GM12878 (cell line): ENCODE data around the gene C11orf52.

Experiments used
- BMI1 ChIP-seq: fragments of 450-650 bp; IDR thresholded peaks from 2 replicates; pipeline ENCODE4 v1.6.1; 2016; ENCODE audit warnings: mild to moderate bottlenecking, moderate library complexity, borderline replicate concordance
- CTCF ChIP-seq, 3 experiments: IDR thresholded peaks in 2 of 3; conservative IDR thresholded peaks in 1 of 3; 2 replicates each; pipeline ENCODE4 v1.5.1; 2011; ENCODE audit warnings: low read depth in 3 of 3, low read length in 3 of 3, mild to moderate bottlenecking in 3 of 3, control low read depth in 2 of 3, moderate library complexity in 2 of 3, inconsistent platforms in 1 of 3, mixed read lengths in 1 of 3; ENCODE audit not compliant: control insufficient read depth in 2 of 3, insufficient read depth in 1 of 3; ENCODE audit errors: extremely low read depth in 1 of 3
- ELK1 ChIP-seq: IDR thresholded peaks from 2 replicates; pipeline ENCODE4 v1.6.1; 2012; ENCODE audit warnings: low read depth, low read length, improper control_type of control experiment
- EZH2 ChIP-seq: IDR thresholded peaks from 2 replicates; pipeline ENCODE4 v1.6.1; 2012; ENCODE audit warnings: low read depth, mild to moderate bottlenecking, control low read depth, inconsistent platforms, low read length, borderline replicate concordance; ENCODE audit not compliant: control insufficient read depth
- GABPA ChIP-seq: IDR thresholded peaks from 2 replicates; pipeline ENCODE4 v1.6.1; 2014; ENCODE audit warnings: antibody characterized with exemption, low read depth, mild to moderate bottlenecking, inconsistent platforms
- MAX ChIP-seq: IDR thresholded peaks from 2 replicates; pipeline ENCODE4 v1.6.1; 2012; ENCODE audit warnings: low read depth, low read length, improper control_type of control experiment
- POLR2A ChIP-seq: IDR thresholded peaks from 2 replicates; pipeline ENCODE4 v1.6.1; 2011; ENCODE audit warnings: low read depth, mild to moderate bottlenecking, low read length
- POLR2AphosphoS5 ChIP-seq: IDR thresholded peaks from 2 replicates; pipeline ENCODE4 v1.6.1; 2011; ENCODE audit warnings: mild to moderate bottlenecking, low read length, inconsistent platforms
- SMARCA5 ChIP-seq: fragments of 450-650 bp; IDR thresholded peaks from 2 replicates; pipeline ENCODE4 v1.6.1; 2017; ENCODE audit warnings: mild to moderate bottlenecking
- YY1 ChIP-seq: IDR thresholded peaks from 2 replicates; pipeline ENCODE4 v1.6.1; 2011; ENCODE audit warnings: low read depth, mild to moderate bottlenecking, low read length
- ZSCAN29 ChIP-seq: fragments of 450-650 bp; IDR thresholded peaks from 2 replicates; pipeline ENCODE4 v1.6.1; 2017; ENCODE audit warnings: mild to moderate bottlenecking, moderate library complexity
- ZZZ3 ChIP-seq: IDR thresholded peaks from 2 replicates; pipeline ENCODE4 v1.6.1; 2011; ENCODE audit warnings: low read depth; ENCODE audit not compliant: control insufficient read depth, insufficient read length

GRCh38 chr11:111967649-111968048 is 48.9 kb downstream of the C11orf52 start:
- TF ChIP-seq CTCF (IDR thresholded peaks at IDR 0.05 in 2 of 3, conservative IDR thresholded peaks at IDR 0.05 in 1 of 3; ENCODE audit: control insufficient read depth in 2 of 3, extremely low read depth in 1 of 3, insufficient read depth in 1 of 3, low read depth in 3 of 3, low read length in 3 of 3), result no peak
- no peak for TF ChIP-seq ELK1
- TF ChIP-seq EZH2, result no peak
- TF ChIP-seq MAX, result no peak
- TF ChIP-seq ZSCAN29, result no peak
- no peak for TF ChIP-seq SMARCA5
- TF ChIP-seq ZZZ3, result no peak
- TF ChIP-seq GABPA, result no peak
- no peak for TF ChIP-seq POLR2A
- TF ChIP-seq YY1, result no peak
- no peak for TF ChIP-seq BMI1
- no peak for TF ChIP-seq POLR2AphosphoS5
